GM12874 (cell line): ENCODE data around the gene TPPP3.

Experiments used
- TF ChIP-seq, protein P1 (sequence below): IDR thresholded peaks from 2 replicates; pipeline ENCODE4 v1.5.1; 2011; ENCODE audit warnings: low read depth, mild to moderate bottlenecking, control low read depth, low read length, moderate library complexity; ENCODE audit not compliant: insufficient read depth

The TPPP3 gene

DNA sequence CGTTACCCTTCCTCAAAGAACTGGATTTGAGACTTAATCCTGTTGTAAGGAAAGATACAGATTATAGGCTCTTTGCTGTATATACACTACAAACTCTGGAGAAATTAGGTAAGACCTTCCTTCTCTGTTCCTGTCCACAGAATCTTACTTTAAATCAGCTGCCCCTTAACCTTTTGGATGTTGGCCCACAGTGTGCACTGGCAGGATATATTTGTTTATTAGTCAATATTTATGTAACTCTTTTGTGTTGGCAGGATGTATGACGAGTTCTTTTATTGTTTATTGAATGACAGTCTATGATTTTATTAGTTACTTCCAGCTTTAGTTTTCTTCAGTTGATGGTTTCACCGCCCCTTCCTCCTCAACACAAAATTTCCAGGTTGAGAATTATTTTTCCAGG, 47.0 kb downstream of the TPPP3 start:
- TF ChIP-seq, protein P1, sequence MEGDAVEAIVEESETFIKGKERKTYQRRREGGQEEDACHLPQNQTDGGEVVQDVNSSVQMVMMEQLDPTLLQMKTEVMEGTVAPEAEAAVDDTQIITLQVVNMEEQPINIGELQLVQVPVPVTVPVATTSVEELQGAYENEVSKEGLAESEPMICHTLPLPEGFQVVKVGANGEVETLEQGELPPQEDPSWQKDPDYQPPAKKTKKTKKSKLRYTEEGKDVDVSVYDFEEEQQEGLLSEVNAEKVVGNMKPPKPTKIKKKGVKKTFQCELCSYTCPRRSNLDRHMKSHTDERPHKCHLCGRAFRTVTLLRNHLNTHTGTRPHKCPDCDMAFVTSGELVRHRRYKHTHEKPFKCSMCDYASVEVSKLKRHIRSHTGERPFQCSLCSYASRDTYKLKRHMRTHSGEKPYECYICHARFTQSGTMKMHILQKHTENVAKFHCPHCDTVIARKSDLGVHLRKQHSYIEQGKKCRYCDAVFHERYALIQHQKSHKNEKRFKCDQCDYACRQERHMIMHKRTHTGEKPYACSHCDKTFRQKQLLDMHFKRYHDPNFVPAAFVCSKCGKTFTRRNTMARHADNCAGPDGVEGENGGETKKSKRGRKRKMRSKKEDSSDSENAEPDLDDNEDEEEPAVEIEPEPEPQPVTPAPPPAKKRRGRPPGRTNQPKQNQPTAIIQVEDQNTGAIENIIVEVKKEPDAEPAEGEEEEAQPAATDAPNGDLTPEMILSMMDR, result no peak

DNA sequence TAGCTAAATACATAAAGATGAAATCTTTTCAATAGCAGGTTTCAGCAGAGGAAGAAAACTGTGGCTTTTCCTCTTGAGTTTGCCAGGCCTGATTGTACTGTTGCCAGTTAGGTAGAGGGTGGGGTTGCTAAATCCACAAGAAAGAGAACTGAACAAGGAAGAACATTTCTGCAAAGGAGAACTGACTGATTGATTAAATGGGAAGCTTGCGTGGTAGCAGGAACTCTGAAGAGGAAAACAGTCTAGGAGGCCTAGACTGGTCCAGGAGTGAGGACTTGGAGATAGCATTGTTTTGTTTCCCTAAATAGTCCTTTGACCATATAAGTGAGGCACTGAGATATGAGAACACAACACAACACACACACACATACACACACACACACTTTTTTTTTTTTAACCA, 47.9 kb downstream of the TPPP3 start:
- TF ChIP-seq, protein P1, result no peak

DNA sequence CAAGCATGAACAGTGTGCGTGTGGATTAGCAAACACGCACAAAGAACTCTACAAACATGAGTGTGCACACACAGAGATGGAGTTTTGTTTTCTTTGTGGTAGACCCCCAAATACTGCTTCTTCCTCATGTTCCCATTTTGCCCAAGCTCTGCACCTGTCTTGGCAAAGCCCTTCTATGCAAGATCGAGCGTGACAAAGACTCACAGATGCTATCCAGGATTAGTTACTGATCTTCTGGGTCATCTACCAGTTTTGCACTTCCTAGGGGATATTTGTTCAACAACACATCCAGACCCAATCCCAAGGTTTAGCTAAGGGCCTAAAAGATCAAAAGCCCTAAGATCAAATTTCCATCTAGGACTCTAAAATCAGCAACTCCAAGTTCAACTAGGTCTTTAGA, 50.7 kb downstream of the TPPP3 start:
- TF ChIP-seq, protein P1, result no peak

DNA sequence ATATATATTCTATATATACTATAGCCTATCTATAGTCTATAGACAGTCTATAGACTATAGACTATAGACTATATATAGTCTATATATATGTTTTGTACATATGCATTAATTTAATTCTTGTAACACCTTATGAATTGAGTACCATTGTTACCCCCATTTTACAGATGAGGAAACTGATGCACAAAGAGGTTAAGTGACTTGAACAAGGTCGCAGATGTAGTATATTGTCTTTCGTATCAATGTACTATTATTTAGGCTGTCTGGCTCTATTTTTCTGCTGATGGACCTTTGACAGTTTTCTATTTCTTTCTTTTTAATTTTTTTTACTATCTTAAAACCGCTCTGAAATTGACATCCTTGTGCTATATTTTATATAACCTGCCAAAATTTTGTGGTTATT, 52.0 kb downstream of the TPPP3 start:
- TF ChIP-seq, protein P1, result no peak
